Transverse colon (tissue), 4 donors: Measurements from ENCODE around the gene SIGLEC1. TPM values are rescaled to one million over a fixed set of nuclear protein-coding genes. Genes with fewer than 3 reads are reported as not detected.

Experiments
- DNase-seq: peaks from one replicate; pipeline ENCODE4 v3.0.0-alpha.2; 2019
- H3K27ac ChIP-seq, 4 donors: fragments of 200-600 bp; sonication (generic); 2 replicates each; pipeline ENCODE4 v1.5.1; 2016 to 2018; ENCODE audit warnings: inconsistent platforms in 4 of 4
- H3K27me3 ChIP-seq: fragments of 200-600 bp; sonication (generic); 2 replicates; pipeline ENCODE4 v1.5.1; 2017; ENCODE audit warnings: inconsistent platforms
- H3K36me3 ChIP-seq, 4 donors: fragments of 200-600 bp; sonication (generic); 2 replicates each; pipeline ENCODE4 v1.5.1; 2017 to 2019; ENCODE audit warnings: inconsistent platforms in 4 of 4
- H3K4me1 ChIP-seq, 4 donors: fragments of 200-600 bp; sonication (generic); 2 replicates each; pipeline ENCODE4 v1.5.1; 2017 to 2020; ENCODE audit warnings: inconsistent platforms in 4 of 4
- H3K4me3 ChIP-seq, 4 donors: fragments of 200-600 bp; sonication (generic); 1 replicate in 1 of 4; 2 replicates in 3 of 4; pipeline versions ENCODE4 v1.5.1 to v1.6.1; 2017 to 2019; ENCODE audit warnings: inconsistent platforms in 4 of 4
- H3K9me3 ChIP-seq, 2 donors: fragments of 200-600 bp; sonication (generic); 2 replicates each; pipeline ENCODE4 v1.5.1; 2017 to 2019; ENCODE audit warnings: inconsistent platforms in 2 of 2
- CTCF ChIP-seq, 5 experiments: fragments of 200-600 bp in 3 of 5; fragments of 450-650 bp in 2 of 5; sonication (generic) in 3 of 5; IDR thresholded peaks; 1 replicate in 2 of 5; 2 replicates in 3 of 5; pipeline ENCODE4 v1.5.1; 2016 to 2017; ENCODE audit warnings: antibody characterized with exemption in 5 of 5, inconsistent platforms in 3 of 5, mild to moderate bottlenecking in 2 of 5, moderate library complexity in 1 of 5
- EP300 ChIP-seq: sonication (generic); formaldehyde crosslinking; IDR thresholded peaks from one replicate; pipeline ENCODE4 v1.6.1; 2017; ENCODE audit warnings: antibody characterized with exemption, low read depth
- POLR2A ChIP-seq: fragments of 450-650 bp; IDR thresholded peaks from one replicate; pipeline ENCODE4 v1.6.1; 2016; ENCODE audit warnings: antibody characterized with exemption, mild to moderate bottlenecking, moderate library complexity
- POLR2AphosphoS5 ChIP-seq, 3 donors: sonication (generic); formaldehyde crosslinking; IDR thresholded peaks; one replicate each; pipeline ENCODE4 v1.6.1; 2016; ENCODE audit warnings: antibody characterized with exemption in 3 of 3
- whole genome bisulfite sequencing, 2 donors: methylation state at CpG; one replicate each; pipeline ENCODE4 v1.1.5; 2018; ENCODE audit warnings: low coverage in 1 of 2; 5-methylcytosine and 5-hydroxymethylcytosine counted together
- in situ Hi-C, 4 donors: fragments of 200-750 bp; cut with MboI; loops; one replicate each; pipeline versions ENCODE4 v1.15.0 to v1.15.1; 2017; ENCODE audit warnings: low sequenced_read_pairs in 3 of 4, low pct_ligation_motif_present in 1 of 4, low pct_unique_long_range_greater_than_20kb in 1 of 4
- intact Hi-C: fragments of 100-400 bp; cut with DNase I; formaldehyde crosslinking; loops from one replicate; pipeline ENCODE4 v1.15.1; 2023; ENCODE audit warnings: low total_unique reads
- total RNA-seq, 4 donors: library from RNA; depleted of rRNA; stranded (reverse); fragments of >200 nt; gene quantifications; one replicate each; pipeline ENCODE4 v1.1.0, GENCODE V29; 2016

The SIGLEC1 gene
- total RNA-seq: 10 to 100 TPM in 1 of 4 donors, 1 to 10 TPM in 3; 2.2 to 17.6 (median 7.9) TPM

- H3K9me3 ChIP-seq: no peaks in the 10 kb centered on the region
- H3K36me3 ChIP-seq: no peaks in the 10 kb centered on the region
- H3K27me3 ChIP-seq: no peaks in the 10 kb centered on the region
- intact Hi-C loops: no loop called here
- TF ChIP-seq CTCF (IDR thresholded peaks at IDR 0.05): no peak
- TF ChIP-seq POLR2A: no peak
- no peak for TF ChIP-seq POLR2AphosphoS5 (IDR thresholded peaks at IDR 0.05)
- TF ChIP-seq EP300: no peak
- 77% methylated on average over 11 of the region's 15 CpGs; no CpG with 5 or more reads in 1 of the 2 donors for WGBS, 2 donors
- H3K4me3 ChIP-seq: no peak within 1 kb of the TSS
- H3K4me1 ChIP-seq: peaks cover 0 to 3% (median 0%) of the 10 kb centered on the region in 4 donors
- DNase-seq: peak; percentile 54
- no peak within 1 kb of the TSS for H3K27ac ChIP-seq
- in situ Hi-C loops: no loop called here
Observed at GRCh38 chr20:3712279-3712873, at the start of gene SIGLEC1. Gene SIGLEC1 (minus strand): TSS chr20:3712600. CDS start chr20:3707128, 5,472 bp downstream.

- in situ Hi-C loops: no loop called here
- no peak for DNase-seq
Observed at GRCh38 chr20:3760655-3761348, 48.4 kb upstream of the SIGLEC1 start.

GRCh38 chr20:3759884-3760283 lies 47.5 kb upstream of the SIGLEC1 start:
- Histone ChIP-seq H3K27ac (no peak overlapping the region), H3K36me3 (no peaks in the 10 kb centered on the region), H3K9me3 (no peaks in the 10 kb centered on the region), H3K4me3 (no peak overlapping the region), H3K4me1 (peaks cover 0 to 20% (median 1%) of the 10 kb centered on the region in 4 donors), H3K27me3 (no peaks in the 10 kb centered on the region)
- in situ Hi-C loops: no loop called here
- WGBS, 2 donors: 94% methylated on average over 11 of the region's 11 CpGs; no CpG with 5 or more reads in 1 of the 2 donors
- intact Hi-C loops: no loop called here
- no peak for DNase-seq
- TF ChIP-seq EP300 (no peak), POLR2AphosphoS5 (IDR thresholded peaks at IDR 0.05) (no peak), CTCF (IDR thresholded peaks at IDR 0.05) (no peak), POLR2A (no peak)

More at GRCh38 chr20:3760655-3761348, 48.4 kb upstream of the SIGLEC1 start:
- H3K4me3 ChIP-seq: no peak overlapping the region
- WGBS, 2 donors: 51 to 69% methylated on average over 4 to 10 of the region's 10 CpGs
- peak overlapping the region in 3 of 4 donors; percentile 15 to 56 (median 31) for H3K27ac ChIP-seq
- intact Hi-C loops: no loop called here
- no peak for TF ChIP-seq CTCF (IDR thresholded peaks at IDR 0.05)
- TF ChIP-seq POLR2A: no peak
- no peak for TF ChIP-seq POLR2AphosphoS5 (IDR thresholded peaks at IDR 0.05)
- no peak for TF ChIP-seq EP300
- H3K36me3 ChIP-seq: no peaks in the 10 kb centered on the region
- no peaks in the 10 kb centered on the region for H3K27me3 ChIP-seq
- peaks cover 0 to 29% (median 4%) of the 10 kb centered on the region in 4 donors for H3K4me1 ChIP-seq
- H3K9me3 ChIP-seq: no peaks in the 10 kb centered on the region

- H3K4me1 ChIP-seq: peaks cover 0 to 15% (median 0%) of the 10 kb centered on the region in 4 donors
- no peak overlapping the region for H3K4me3 ChIP-seq
- H3K9me3 ChIP-seq: no peaks in the 10 kb centered on the region
- no peak for TF ChIP-seq EP300
- no peak for TF ChIP-seq POLR2A
- no peak for TF ChIP-seq POLR2AphosphoS5 (IDR thresholded peaks at IDR 0.05)
- TF ChIP-seq CTCF (IDR thresholded peaks at IDR 0.05): no peak
- H3K27ac ChIP-seq: peak overlapping the region in 1 of 4 donors; percentile 8
- DNase-seq: no peak
- intact Hi-C loops (no loop called here), in situ Hi-C loops (no loop called here)
- H3K36me3 ChIP-seq: no peaks in the 10 kb centered on the region
- H3K27me3 ChIP-seq: no peaks in the 10 kb centered on the region
- 83% methylated on average over 11 of the region's 11 CpGs; no CpG with 5 or more reads in 1 of the 2 donors for WGBS, 2 donors
Observed at GRCh38 chr20:3759316-3759823, 47.0 kb upstream of the SIGLEC1 start.
